ENCODE measurements around the gene C11orf24.
A peak's percentile ranks its signal among the peaks of the same experiment; 100 is the strongest.
"Not testable (repeated sequence)": the region's sequence is repeated elsewhere in the genome, so short reads cannot be mapped to it uniquely, and the experiment has no call there.

Gene C11orf24

GRCh38 chr11:68269414-68270081, 2.2 kb downstream of the C11orf24 start:
- no peak for DNase-seq

- no peak for DNase-seq
Measured at GRCh38 chr11:68267881-68268240, 3.9 kb downstream of the C11orf24 start.

- no peak for DNase-seq
Measured at GRCh38 chr11:68266936-68267880, 4.6 kb downstream of the C11orf24 start.

- no peak for DNase-seq
Measured at GRCh38 chr11:68266121-68266891, 5.5 kb downstream of the C11orf24 start.

- DNase-seq: no peak
Measured at GRCh38 chr11:68264741-68265540, 6.8 kb downstream of the C11orf24 start.

GRCh38 chr11:68264244-68264643, 7.5 kb downstream of the C11orf24 start:
- DNase-seq: no peak

- DNase-seq: no peak
Measured at GRCh38 chr11:68263444-68264035, 8.2 kb downstream of the C11orf24 start.

GRCh38 chr11:68262544-68262827, 9.3 kb downstream of the C11orf24 start:
- DNase-seq: no peak

- DNase-seq: no peak
Measured at GRCh38 chr11:68261749-68262543, 9.8 kb downstream of the C11orf24 start.

GRCh38 chr11:68261006-68261405, 10.8 kb downstream of the C11orf24 start:
- no peak for DNase-seq

- no peak for DNase-seq
Measured at GRCh38 chr11:68260484-68260883, 11.3 kb downstream of the C11orf24 start.

GRCh38 chr11:68259122-68259959, 12.4 kb downstream of the C11orf24 start:
- DNase-seq: no peak

- DNase-seq: no peak
Measured at GRCh38 chr11:68258363-68258765, 13.4 kb downstream of the C11orf24 start.

- DNase-seq: peak; percentile 65
Measured at GRCh38 chr11:68257477-68258362, 14.1 kb downstream of the C11orf24 start.

- DNase-seq: no peak
Measured at GRCh38 chr11:68256331-68256741, 15.4 kb downstream of the C11orf24 start.

GRCh38 chr11:68255526-68255925, 16.2 kb downstream of the C11orf24 start:
- DNase-seq: no peak

- DNase-seq: no peak
Measured at GRCh38 chr11:68254421-68254820, 17.4 kb downstream of the C11orf24 start.

- DNase-seq: no peak
Measured at GRCh38 chr11:68251765-68252164, 20.0 kb downstream of the C11orf24 start.

- DNase-seq: not testable (repeated sequence)
Measured at GRCh38 chr11:68244912-68245311, 26.9 kb downstream of the C11orf24 start.
